HG03196 (cell line): Measurements from ENCODE around the gene PDIK1L.

Experiments used
- ATAC-seq: cut with Tn5 transposase; IDR thresholded peaks from one replicate; pipeline ENCODE4 v1.9.1; 2021; ENCODE audit not compliant: unreplicated experiment

Gene PDIK1L

GRCh38 chr1:26121854-26122773, 10.5 kb downstream of the PDIK1L start:
- no peak for ATAC-seq

DNA sequence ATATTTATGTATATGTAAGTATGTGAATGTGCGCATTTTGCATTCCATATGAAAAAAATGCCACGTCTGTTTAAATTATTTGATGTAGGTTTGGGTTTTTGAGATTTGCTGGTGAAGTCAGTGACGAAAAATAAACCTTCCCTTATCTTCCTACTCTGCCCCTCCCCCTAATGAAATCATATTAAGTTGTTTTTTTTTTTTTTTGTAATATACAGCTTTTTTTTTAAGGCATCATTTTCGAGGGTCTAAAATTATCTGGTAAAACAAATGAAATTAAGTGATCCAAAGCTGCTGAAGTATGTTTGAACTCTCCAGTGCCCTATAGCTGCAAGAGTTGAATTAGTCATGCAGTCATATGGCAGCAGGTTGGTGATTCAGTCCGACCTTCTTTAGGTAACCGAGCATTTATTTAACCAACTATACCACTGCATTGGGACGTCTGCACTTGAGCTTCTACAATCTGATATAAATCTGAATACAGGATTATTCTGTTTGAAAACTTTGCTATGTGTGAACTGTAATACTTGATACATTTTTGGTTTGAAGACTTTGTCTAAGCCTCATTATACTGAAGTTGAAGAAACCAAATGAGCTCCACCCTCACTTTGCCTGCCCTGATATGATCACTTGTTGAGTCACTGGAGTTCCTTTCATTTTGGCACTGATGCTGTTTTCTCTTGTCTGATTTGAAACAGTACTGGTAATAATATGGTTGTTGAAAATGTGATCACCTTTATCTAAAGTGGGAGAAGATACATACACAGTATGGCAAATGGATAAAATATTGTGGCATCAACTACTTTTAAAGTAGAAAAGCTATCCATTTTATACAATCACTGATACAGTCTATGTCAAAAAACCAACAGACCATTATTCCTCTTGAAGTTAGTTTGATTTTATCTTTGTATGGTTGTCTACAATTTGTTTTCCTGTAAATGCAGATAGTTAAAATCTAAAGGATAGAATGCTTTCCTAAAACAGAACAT, 11.7 kb downstream of the PDIK1L start:
- no peak for ATAC-seq

- ATAC-seq = no peak
Observed at GRCh38 chr1:26124418-26125331, 13.1 kb downstream of the PDIK1L start.

GRCh38 chr1:26125382-26125781, 13.8 kb downstream of the PDIK1L start:
- ATAC-seq = no peak

GRCh38 chr1:26125946-26126320, 14.3 kb downstream of the PDIK1L start:
- ATAC-seq = no peak

DNA sequence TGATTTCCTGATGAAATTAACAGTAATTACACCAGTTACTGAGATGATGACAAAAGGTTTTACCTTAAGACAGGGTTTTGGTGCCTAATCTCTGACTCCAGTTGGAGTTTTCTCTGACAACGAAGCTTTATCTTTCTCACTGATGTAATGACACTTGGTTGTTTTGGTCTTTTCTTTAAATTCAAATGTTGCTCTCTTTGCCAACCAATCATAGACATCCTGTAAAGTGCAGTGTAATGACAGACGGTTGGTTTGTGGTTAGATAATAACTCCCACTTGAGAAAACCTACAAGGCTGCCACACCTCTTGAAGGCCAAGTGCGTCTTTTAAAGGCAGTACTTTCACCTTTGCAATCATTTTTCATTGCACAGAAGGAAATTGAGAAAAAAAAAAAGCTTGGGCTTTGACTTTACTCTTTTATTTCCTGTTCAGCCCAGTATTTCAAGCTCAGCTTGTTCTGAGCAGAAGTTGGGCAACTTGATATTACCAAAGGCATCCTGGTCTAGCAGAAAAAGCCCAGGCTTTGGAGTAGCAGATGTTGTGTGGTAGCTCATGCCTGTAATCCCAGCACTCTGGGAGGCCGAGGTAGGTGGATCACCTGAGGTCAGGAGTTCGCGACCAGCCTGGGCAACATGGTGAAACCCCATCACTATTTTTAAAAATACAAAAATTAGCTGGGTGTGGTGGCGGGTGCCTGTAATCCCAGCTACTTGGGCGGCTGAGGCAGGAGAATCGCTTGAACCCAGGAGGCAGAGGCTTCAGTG, 14.9 kb downstream of the PDIK1L start:
- ATAC-seq = no peak

GRCh38 chr1:26127235-26128163, 15.9 kb downstream of the PDIK1L start:
- no peak for ATAC-seq

DNA sequence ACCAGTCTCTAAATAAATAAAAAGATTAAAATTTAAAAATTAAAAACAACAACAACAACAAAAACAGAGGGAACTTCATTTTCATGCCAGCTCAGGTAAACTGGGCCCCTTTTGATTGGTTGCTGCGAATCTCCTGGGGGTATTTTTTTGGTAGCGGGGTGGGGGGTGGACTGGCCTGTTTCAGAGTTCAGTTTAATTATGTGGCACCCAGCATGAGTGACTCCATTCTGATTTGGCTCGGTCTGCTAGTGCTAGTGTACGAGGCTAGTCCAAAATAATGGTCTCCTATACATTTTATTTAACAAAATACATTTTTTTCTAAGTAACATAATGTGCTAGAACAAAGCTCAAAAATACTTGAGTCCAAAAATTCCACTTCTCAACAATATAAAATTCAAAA, 18.2 kb downstream of the PDIK1L start:
- no peak for ATAC-seq

DNA sequence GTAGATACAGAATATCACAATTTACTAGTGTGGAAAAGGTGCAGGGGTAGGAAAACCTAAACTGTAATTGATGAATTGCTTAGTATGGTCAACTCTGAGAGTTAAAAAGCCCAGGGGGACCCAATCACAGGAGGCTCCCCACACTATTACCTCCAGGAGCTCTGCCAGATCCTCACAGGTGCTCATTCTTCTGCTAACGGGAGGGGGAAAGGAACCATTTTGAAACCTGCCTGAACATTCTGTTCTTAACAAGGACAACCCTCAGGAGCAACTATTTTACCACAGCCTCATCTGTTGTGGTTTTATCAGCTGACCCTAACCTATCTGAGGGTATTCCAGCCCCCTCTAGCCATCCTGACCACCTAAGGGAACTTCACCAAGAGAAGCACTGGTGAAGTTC, 19.1 kb downstream of the PDIK1L start:
- no peak for ATAC-seq

DNA sequence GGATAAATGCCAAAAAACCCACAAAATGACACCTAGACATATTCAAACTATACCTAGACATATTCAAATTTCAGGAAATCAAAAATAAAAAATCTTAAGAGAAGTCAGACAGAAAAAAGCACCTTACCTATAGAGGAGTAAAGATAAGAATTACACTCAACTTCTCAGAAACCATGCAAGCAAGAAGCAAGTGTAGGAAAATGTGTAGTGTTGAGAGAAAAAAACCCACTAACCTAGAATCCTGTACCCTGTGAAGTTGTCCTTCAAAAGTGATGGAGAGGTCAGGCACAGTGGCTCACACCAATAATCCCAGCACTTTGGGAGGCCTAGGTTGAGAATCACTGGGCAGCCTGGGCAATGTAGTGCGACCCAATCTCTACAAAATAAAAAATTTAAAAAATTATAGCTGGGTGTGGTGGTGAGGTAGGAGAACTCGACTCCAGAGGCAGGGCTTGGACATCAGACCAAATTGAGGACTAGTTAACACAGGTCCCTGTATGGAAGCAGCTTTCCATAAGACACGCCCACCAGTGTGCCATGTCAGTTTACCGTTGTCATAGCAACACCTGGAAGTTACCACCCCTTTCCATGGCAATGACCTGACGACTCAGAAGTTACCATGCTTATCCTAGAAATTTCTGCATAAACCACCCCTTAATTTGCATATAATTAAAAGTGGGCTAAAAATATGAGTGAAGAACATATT, 20.7 kb downstream of the PDIK1L start:
- ATAC-seq = no peak

DNA sequence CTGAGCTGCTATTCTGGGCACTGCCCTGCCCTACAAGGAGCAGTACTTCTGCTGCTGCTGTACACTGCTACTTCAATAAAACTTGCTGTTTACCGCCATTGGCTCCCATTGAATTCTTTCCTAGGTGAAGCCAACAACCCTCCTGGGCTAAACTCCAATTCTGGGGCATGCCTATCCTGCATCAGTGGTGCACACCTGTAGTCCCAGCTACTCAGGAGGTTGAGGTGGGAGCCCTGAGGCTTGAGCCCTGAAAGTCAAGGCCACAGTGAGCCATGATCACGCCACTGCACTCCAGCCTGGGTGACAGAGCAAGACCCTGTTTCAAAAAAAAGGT, 21.2 kb downstream of the PDIK1L start:
- ATAC-seq = no peak

GRCh38 chr1:26134466-26134865, 22.8 kb downstream of the PDIK1L start:
- ATAC-seq = no peak

DNA sequence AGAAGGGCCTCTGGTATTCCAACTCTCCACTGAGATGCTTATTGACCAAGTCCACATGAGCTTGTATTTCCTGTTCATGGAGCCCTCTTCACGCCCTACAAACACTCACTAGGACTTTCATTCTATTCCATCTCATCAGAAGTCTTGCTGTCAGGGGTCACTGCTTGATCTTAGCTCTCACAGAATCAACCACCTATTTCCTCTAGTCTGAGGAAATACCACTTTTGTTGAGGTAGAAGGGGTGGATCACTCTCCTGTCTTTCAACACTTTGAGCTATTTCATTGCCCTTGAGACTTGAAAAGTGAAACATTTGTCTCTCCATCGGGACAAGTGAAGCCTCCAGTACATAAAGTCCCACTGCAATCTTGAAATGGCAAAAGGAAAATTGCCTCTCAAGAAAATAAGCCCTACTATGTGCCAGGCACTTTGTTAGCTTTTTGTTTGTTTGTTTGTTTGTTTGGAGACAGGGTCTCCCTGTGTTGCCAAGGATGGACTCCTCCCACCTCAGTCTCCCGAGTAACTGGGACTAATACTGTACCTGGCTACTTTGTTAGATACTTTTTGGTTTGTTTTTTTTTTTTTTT, 27.4 kb downstream of the PDIK1L start:
- no peak for ATAC-seq

- ATAC-seq = no peak
Observed at GRCh38 chr1:26142159-26142558, 30.5 kb downstream of the PDIK1L start.

DNA sequence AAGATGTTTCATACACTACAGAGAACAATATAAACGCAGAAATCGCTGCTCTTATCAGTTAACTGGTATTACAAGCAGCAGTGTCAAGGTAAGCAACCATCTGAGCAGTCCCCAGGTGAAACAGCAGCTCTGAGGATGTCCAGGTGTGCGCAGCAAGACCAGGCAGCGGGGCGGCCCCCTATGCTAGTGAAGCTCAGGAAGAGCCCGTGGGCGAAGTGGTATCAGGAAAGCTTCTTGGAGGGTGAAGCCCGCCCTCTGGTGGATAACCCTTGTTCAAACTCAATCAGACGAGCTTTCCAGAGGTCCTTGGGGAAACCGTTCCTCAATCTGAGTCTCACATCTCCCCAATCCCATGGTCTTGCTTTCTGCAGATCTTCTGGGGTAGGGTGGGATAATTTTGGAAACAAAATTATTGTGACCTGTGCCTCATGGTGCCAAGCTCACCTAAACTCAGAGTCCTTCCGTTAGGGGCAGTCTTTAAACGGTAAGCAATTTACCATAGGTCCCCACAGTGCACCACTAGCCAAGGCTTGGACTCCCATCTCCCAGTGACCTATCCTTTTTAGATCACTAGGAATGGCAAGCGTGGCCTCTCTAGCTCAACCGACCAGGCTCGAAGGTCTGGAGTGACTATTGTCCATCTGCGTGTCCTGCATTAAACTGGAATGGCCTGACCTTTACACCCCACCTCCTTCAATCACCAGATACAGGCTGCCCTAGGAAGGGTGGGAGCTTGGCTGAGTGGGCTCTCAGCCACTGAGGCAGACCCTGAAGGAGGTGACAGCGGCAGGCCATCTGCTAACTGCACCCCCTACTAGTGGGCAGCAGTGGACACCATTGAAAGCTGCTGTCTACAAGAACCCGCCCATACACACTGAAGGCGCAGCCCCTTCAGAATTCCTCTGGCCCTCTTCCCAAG, 33.7 kb downstream of the PDIK1L start:
- ATAC-seq = no peak

DNA sequence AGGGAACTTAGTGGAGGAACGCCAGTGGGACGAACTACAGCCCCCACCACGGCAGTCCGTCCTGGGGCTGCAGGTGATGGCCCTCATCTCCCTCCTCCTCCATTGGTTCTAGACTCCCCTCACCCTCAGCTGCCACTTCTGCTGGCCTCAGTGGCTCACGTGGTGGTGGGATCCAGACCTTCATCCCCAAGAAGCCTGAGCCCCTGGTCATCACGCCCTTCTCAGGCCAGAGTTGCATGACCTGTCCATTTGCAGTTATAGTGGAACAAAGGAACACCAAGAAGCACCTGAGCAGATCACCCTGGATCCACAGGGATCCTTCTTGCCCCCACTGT, 34.3 kb downstream of the PDIK1L start:
- no peak for ATAC-seq

GRCh38 chr1:26148887-26149286, 37.3 kb downstream of the PDIK1L start:
- ATAC-seq = no peak
